Activated gamma-delta T cell treated with anti-CD3 and anti-CD28 coated beads, Interleukin-2, amount 50 U/mL, for 16 hours (primary cell): Measurements from ENCODE around the gene PPP4R3A.
"Not testable (repeated sequence)": the region's sequence is repeated elsewhere in the genome, so short reads cannot be mapped to it uniquely, and the experiment has no call there.

Experiments used
- DNase-seq: peaks from one replicate; pipeline ENCODE4 v3.0.0-alpha.2; 2020; ENCODE audit warnings: low read depth

The PPP4R3A gene

DNA sequence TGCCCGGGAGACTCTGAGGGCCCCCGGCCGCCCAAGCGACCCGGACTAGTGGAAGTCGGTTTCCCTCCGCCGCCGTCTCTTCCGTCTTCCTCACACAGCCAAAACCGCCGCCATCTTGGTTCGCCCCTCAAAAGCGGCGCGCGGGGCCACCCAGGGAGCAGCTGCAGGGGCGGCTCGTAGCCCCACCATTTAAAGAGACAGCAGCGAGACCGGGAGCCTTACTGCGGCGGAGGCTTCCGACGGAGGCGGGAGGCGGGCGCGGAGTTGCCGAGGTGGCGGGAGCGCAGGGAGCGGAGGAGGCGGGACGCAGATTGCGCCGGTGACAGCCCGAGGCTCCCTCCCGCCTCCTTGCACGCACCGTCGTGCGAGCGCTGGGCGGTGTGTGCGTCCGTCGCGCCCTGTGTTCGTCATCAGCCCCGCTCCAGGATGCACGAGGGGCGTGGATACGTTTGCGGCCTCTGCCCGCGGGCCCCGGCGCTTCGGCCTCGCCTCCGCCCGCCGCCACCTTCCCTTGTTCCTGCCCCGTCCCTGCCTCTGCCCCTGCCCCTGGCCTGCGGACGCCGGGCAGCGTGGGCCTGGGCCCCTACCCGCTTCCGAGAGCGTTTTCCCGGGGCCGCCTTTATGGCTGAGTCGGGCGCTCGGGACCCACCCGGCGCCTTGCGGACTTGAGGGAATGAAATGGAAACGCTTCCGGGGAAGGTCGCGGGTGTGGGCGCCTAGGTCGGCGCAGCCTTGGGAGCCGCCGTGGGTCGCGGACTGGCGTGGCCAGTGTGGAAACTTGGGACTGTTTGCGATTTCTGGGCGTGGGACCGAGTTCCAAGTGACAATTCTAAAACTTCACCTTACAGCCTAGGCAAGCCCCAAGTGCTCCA is at the start of gene PPP4R3A:
Gene PPP4R3A, minus strand, starts transcription at position 140 of the 872 bp plus-strand sequence. CDS start 663 bp downstream, outside the sequence.
- peak; percentile 91 for DNase-seq

DNA sequence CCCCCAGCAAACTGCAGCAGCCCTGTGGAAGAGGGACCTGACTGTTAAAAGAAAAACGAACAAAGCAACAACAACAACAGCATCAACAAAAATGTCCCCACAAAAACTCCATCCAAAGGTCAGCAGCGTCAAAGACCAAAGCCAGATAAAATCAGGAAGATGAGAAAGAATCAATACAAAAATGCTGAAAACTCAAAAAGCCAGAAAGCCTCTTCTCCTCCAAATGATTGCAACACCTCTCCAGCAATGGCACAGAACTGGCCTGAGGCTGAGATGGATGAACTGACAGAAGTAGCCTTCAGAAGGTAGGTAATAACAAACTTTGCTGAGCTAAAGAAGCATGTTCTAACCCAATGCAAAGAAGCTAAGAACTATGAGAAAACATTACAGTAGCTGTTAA is 45.4 kb upstream of the PPP4R3A start:
- no peak for DNase-seq

DNA sequence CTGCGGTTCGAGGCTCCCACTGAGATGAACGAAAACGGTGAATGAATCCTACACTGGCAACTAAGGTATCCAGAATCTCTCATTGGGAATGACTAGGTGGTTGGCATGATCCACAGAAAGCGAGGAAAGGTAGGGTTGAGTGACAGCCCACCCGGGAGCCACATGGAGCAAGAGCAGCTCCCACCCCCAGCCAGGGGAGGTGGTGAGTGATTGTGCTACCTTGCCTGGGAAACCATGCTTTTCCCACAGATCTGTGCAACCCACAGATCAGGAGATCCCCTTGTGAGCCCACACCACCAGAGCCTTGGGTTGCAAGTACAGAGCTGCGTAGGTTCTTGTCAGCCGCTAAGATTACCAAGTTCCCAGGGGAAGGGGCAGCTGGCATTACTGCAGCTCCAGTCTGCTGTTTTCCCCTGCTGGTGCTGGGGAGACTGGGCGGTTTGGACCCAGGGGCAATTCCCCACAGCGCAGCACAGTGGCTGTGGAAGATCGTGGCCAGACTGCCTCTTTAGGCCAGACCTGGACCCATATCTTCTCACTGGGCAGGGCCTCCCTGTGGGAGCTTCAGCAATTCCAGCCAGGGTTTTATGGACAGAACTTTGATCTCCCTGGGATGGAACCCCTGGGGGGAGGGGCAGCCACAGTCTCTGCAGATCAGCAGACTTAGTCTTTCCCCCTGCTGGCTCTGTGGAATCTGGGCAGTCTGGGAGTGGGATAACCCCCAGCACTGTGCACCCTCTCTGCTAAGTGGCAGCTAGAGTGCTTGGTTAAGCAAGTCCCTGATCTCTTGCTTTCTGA is 44.6 kb upstream of the PPP4R3A start:
- DNase-seq = no peak

DNA sequence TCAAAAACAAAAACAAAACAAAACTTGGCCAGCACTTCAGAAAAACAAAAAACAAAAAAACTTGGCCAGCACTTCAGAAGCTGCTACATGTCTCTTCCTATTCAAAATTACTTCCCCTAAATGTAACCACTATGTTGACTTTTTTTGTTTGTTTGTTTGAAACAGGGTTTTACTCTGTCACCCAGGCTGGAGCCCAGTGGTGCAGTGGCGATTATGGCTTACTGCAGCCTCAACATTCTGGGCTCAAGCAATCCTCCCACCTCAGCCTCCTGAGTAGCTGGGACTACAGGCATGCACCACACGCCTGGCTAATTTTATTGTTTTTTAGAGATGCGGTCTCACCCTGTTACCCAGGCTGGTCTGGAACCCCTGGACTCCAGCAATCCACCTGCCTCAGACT is 38.0 kb upstream of the PPP4R3A start:
- no peak for DNase-seq

DNA sequence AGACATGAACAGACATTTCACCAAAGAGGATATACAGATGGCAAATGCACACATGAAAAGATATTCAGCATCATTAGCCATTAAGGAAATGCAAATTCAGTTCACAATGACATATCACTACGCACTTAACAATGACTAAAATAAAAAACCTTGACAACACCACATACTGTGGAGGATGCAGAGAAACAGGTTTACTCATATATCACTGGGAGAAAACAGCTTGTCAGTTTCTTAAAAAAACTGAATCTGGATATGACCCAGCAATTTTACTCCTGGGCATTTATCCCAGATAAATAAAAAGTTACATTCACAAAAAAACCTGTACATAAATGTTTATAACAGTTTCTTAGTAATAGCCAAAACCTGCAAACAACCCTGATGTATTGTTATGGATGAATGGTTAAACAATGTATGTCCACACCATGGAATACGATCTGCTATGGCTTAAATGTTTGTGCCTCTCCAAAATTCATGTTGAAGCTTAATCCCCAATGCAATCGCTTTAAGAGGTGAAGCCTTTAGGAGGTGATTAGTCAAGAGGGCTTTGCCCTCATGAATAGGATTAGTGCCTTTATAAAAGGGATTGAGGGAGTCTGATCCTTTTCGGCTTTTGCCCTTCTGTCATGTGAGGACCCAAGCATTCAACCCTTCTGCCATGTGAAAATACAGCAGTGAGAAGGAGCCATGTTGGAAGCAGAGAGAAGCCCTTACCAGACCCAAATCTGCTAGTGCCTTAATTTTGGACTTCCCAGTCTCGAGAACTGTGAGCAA is 36.0 kb upstream of the PPP4R3A start:
- DNase-seq = no peak

DNA sequence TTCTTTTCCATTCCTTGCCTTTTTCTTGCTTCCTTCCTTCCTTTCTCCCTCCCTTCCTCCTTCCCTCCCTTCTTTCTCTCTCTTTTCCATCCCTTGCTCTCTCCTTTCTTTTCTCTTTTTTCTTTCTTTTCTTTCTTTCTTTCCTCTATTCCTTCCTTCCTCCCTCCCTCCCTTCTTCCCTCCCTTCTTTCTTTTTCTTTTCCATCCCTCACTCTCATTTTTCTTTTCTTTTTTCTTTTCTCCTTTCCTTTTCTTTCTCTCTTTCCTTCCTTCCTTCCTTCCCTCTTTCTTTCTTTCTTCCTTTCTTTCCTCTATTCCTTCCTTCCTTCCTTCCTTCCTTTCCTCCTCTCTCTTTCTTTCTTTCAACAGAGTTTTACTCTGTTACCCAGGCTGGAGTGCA is 35.1 kb upstream of the PPP4R3A start:
- DNase-seq = no peak

DNA sequence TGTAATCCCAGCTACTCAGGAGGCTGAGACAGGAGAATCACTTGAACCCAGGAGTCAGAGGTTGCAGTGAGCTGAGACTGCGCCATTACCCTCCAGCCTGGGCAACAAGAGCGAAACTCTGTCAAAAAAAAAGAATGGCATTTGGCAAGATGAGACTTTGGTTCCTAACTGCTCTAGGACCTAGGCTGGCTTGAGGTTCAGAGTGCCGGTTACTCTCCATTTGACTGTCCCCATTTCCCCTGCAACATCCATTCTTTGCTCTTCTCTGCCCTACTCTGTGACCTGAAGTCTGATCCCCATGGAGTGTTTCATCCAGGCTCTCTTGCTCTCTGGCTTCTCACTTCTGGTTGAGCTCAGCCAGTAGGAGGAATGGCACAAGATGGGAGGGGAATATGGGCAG is 26.2 kb upstream of the PPP4R3A start:
- DNase-seq = no peak

DNA sequence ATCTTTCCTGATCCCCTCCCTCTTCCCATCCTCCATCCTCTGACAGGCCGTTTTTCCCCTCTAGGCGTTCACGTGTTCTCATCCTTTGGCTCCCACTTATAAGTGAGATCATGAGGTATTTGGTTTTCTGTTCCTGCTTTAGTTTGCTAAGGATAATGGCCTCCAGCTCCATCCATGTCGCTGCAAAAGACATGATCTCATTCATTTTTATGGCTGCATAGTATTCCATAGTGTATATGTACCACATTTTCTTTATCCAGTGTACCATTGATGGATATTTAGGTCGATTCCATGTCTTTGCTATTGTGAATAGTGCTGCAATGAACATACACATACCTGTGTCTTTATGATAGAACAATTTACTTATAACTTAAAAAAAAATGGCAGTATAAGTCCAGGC is 23.9 kb upstream of the PPP4R3A start:
- not testable (repeated sequence) for DNase-seq

DNA sequence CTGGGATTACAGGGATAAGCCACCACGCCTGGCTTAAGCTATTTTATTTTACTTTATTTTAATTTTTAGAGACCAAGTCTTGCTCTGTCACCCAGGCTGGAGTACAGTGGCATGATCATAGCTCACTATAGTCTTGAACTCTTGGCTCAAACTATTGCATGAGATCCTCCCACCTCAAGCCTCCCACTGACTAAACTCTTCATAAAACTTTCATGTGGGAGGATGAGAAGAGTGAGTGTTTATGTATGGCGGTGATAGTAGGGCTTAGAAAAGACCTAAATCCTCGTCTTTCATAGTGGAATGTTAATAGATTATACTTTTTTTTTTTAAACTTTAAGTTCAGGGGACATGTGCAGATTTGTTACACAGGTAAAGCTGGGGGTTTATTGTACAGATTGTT is 23.5 kb upstream of the PPP4R3A start:
- no peak for DNase-seq

DNA sequence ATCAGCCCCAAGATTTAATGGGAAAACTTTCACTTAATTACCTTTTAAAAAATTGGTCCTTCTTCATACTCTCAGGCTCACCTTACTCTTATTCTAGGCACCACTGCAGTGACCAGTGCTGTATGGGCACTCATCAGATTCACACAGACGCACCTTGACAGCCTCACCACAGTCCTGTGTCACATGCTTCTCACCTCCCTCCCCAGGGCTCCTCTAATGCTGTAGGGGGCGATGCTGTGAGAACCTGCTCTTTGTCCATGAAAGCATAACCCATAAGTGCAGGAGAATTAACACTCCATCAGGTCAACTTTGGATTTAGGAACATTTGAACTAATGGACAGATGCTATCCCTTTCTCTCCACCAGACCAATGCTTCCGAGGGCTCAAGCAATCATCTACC is 13.9 kb upstream of the PPP4R3A start:
- DNase-seq = no peak

DNA sequence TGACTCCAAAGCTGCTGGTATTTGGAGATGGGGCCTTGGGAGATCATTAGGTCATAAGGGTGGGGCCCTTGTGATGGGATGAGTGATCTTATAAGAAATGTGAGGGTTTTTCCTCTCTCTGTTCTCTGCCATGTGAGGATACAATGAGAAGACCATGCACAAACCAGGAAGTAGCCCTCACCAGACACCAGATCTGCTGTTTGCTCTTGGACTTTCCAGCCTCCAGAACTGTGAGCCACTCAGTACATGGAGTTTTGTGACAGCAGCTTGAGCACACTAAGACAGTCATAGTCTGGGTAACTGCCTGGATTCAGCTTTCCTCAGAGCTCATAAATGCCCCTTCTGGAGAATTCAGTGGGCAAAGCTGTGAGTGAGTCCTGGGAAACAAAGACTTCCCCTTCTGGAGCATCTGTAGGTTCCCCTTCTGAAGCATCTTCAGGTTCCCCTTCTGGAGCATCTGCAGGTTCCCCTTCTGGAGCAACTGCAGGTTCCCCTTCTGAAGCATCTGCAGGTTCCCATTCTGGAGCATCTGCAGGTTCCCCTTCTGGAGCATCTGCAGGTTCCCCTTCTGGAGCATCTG is 11.0 kb upstream of the PPP4R3A start:
- no peak for DNase-seq

DNA sequence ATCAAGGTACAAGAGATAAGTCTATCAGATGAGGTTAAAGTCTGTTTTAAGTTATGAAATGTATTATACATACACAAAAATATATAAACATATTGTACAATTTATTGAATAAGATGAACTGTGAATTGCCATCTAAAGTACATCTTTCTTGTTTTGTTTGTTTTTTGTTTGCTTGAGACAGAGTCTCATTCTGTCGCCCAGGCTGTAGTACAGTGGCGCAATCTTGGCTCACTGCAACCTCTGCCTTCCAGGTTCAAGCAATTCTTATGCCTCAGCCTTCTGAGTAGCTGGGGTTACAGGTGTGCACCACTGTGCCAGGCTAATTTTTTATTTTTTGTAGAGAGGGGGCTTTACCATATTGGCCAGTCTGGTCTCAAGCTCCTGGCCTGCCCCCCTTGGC is 10.0 kb upstream of the PPP4R3A start:
- no peak for DNase-seq

DNA sequence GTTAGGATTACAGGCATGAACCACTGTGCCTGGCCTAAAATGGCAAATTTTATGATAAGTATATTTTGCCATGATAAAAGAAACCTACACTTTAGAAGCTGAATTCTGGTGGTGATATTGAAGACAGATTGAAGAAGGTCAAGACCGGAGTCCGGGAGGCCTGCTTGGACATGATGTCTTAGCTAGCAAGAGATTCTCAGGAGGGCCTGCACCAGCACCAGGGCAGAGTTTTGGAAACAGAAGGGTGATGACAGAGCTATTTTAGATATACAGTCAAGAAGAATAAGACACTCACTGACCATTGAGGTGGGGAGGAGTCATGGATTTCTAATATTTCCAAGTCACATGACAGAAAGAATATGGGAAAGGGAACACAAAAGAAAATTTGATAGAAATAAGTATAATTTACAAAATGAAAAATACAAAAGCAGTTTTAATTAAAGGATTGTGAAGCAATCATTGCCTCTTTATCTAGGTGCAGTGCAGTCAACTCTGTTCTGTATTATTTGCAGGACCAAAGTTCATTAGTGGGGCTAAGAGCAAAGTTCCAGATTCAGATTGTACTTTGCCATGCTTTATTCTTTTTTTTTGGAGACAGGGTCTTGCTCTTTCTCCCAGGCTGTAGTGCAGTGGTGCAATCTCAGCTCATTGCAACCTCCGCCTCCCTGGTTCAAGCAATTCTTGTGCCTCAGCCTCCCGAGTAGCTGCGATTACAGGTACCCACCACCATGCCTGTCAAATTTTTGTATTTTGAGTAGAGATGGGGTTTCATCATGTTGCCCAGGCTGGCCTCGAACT is 9.3 kb upstream of the PPP4R3A start:
- no peak for DNase-seq

DNA sequence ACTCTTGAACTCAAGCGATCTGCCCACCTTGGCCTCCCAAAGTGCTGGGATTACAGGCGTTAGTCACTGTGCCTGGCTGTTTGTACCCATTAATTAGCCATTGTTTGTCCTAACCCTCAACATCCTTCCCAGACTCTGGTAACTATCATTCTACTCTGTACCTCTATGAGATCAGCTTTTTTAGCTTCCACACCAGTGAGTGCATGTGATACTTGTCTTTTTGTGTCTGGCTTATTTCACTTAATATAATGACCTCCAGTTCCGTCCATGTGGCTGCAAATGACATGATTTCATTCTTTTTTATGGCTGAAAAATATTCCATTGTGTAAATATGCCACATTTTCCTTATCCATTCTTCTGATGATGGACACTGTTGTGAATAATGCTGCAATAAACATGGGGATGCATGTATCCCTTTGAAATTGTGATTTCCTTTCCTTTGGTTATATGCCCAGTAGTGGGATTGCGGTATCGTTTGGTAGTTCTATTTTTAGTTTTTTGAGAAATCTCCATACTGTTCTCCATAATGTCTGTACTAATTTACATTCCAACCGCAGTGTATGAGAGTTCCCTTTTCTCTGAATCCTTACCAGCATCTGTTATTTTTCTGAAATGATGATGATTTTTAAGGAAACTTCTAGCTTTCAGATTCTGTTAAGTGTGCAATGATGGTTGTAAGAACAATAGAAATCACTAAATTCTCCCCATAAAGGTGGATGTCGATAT is 6.7 kb upstream of the PPP4R3A start:
- no peak for DNase-seq

DNA sequence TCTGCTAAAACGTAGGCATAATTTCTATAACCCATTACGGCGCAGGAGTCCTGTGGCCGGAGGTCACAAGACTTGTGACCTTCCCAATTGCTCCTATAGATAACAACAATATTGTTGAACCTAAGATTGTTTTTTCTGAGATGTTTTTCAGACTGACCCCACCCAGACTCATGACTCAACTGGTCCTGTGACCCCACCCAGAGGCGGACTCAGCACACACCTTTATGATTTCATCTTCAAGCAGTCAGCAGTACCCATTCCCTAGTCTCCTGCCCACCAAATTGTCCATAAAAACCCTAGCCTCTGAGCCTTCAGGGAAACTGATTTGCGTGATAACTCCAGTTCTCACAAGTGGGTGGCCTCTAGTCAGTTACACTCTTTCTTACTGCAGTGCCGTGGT is 5.9 kb upstream of the PPP4R3A start:
- no peak for DNase-seq

DNA sequence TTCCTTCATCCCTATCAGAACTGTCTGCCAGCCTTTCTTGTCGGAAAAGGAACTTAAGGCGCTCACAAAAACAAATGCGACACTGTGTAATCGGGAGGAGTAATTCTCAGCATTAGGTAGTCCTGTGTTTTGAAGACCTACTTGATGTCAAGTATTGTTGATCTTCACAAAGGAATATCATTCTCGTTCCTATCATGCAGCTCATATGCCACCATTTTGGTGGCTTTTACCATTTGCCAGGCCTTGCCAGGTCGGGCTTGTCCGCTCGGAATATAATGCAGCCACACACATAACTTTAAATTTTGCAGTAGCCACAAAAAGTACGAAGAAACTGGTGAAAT is 903 bp upstream of the PPP4R3A start:
- DNase-seq = no peak

DNA sequence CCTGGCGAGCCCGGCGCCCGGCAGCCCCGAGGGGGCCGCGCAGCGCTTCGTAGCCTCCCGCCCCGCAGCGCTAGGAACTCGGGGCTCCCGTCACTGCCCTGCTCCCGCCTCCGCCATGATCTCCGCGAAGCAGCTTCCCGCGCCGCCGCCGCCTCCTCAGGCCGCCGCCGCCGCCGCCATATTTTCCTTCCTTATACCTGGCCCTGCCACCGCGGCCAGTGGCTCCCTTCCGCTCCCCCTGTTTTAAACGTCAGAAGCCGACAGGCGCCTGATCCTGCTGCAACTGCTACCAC is 286 bp downstream of the PPP4R3A start:
- DNase-seq = no peak

DNA sequence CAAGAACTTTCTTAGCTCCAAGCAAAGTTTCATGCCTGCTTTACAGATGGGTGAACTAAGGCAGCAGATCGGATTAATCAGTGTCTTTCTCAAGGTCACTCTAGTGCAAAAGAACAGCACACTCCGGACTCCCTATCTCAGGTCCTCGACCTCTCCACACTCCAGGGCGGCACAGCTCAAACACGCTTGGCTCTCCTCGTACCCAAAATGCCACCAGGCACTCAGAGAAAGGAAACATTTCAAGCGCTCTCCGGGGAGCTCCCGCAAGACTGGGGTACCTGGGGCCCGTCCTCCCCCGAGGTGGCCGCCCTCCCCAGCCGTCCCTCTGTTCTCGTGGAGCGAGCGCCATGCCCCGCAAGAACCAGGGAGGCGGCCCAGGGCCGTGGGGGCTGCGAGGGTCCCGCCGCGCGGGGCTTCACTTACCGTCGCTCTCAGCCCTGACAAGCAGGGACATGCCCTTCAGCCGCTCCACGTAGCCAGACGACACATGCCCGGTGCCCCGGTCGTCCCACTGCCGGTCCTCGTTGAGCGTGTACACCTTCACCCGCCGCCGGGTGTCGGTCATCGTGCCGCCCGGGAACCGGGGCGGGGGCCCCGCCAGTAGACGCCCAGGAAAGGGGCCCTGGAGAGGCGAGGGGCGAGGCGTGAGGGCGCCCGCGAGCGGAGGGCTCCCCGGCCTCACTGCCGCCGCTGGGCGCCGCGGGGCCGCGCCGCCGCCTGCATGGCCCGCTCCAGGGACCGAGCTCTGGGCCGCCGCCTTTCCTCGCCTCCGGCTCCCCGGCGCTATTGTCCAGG is 830 bp downstream of the PPP4R3A start:
- DNase-seq = peak; percentile 3

DNA sequence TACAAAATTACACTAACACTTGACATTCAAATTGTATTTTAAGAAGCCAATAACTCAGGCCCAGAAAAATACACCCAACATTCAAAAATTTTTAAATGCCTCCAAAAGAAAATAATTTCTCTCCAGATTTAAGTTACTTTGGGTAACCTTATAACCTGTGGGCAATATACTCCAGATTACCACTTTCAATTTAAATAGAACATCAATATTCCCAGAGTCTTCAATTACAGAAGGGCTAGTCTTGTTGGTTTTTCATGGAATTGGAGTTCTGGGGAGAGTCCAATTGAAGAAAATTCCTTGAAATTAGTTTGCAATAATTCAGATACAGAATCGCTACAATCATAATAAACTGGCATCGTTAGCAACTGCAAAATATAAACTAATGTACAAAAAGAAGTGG is 2.0 kb downstream of the PPP4R3A start:
- DNase-seq = no peak

DNA sequence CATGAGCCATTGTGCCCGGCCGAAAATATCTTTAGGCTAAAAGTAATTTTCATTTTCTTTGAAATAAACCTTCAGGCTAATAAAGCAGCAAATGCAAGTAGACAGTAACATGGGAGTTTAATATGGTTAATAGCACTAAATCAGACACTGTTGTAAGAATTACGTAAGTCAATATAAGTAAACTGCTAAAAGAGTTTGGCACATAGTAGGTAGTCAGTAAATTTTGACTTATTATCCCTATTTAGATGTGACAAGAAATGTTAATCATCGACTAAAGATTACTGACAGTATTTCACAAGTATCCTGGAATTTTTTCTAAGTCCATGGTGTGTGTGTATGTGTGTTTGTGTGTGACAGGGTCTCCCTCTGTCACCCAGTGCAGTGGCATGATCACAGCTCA is 3.9 kb downstream of the PPP4R3A start:
- DNase-seq = no peak
